Upper lobe of left lung (tissue), 4 donors: ENCODE results near the gene DOK1.

Experiments used
- POLR2AphosphoS5 ChIP-seq, 2 donors: sonication (generic); formaldehyde crosslinking; IDR thresholded peaks; one replicate each; pipeline ENCODE4 v1.5.1; 2017; ENCODE audit warnings: antibody characterized with exemption in 2 of 2
- TF ChIP-seq, protein P1 (sequence below), 6 experiments: fragments of 450-650 bp in 4 of 6; fragments of 200-600 bp in 2 of 6; sonication (generic) in 2 of 6; IDR thresholded peaks; one replicate each; pipeline ENCODE4 v1.5.1; 2016 to 2019; ENCODE audit warnings: antibody characterized with exemption in 6 of 6

- no peak for TF ChIP-seq POLR2AphosphoS5 (IDR thresholded peaks at IDR 0.05)
- TF ChIP-seq, protein P1, sequence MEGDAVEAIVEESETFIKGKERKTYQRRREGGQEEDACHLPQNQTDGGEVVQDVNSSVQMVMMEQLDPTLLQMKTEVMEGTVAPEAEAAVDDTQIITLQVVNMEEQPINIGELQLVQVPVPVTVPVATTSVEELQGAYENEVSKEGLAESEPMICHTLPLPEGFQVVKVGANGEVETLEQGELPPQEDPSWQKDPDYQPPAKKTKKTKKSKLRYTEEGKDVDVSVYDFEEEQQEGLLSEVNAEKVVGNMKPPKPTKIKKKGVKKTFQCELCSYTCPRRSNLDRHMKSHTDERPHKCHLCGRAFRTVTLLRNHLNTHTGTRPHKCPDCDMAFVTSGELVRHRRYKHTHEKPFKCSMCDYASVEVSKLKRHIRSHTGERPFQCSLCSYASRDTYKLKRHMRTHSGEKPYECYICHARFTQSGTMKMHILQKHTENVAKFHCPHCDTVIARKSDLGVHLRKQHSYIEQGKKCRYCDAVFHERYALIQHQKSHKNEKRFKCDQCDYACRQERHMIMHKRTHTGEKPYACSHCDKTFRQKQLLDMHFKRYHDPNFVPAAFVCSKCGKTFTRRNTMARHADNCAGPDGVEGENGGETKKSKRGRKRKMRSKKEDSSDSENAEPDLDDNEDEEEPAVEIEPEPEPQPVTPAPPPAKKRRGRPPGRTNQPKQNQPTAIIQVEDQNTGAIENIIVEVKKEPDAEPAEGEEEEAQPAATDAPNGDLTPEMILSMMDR (IDR thresholded peaks at IDR 0.05), result no peak
Measured at GRCh38 chr2:74584088-74584645, 29.6 kb downstream of the DOK1 start.
